Activated T-helper 1 cell treated with Interleukin-2 at 50 U/mL for 16 hours (primary cell): ENCODE results near the gene PATZ1.
"Not testable (repeated sequence)": the region's sequence is repeated elsewhere in the genome, so short reads cannot be mapped to it uniquely, and the experiment has no call there.

Experiments used
- DNase-seq: peaks from one replicate; pipeline ENCODE4 v3.0.0-alpha.2; 2020; ENCODE audit warnings: low read depth

PATZ1 gene

GRCh38 chr22:31346255-31346732, at the start of gene PATZ1:
PATZ1 (minus strand) TSS chr22:31346346; CDS start chr22:31345602, 744 bp downstream.
- DNase-seq, result peak; percentile 67

- DNase-seq, result no peak
Observed at GRCh38 chr22:31394326-31394725, 48.2 kb upstream of the PATZ1 start.

- DNase-seq, result no peak
Observed at GRCh38 chr22:31393893-31394292, 47.7 kb upstream of the PATZ1 start.

GRCh38 chr22:31378651-31379050, 32.5 kb upstream of the PATZ1 start:
- DNase-seq, result not testable (repeated sequence)

GRCh38 chr22:31378123-31378522, 32.0 kb upstream of the PATZ1 start:
- DNase-seq, result no peak

- no peak for DNase-seq
Observed at GRCh38 chr22:31377612-31378011, 31.5 kb upstream of the PATZ1 start.

GRCh38 chr22:31367426-31367825, 21.3 kb upstream of the PATZ1 start:
- no peak for DNase-seq

GRCh38 chr22:31363885-31364465, 17.8 kb upstream of the PATZ1 start:
- no peak for DNase-seq

- no peak for DNase-seq
Observed at GRCh38 chr22:31361743-31362142, 15.6 kb upstream of the PATZ1 start.

- no peak for DNase-seq
Observed at GRCh38 chr22:31360029-31360428, 13.9 kb upstream of the PATZ1 start.

GRCh38 chr22:31354515-31354914, 8.4 kb upstream of the PATZ1 start:
- no peak for DNase-seq

GRCh38 chr22:31350410-31350863, 4.3 kb upstream of the PATZ1 start:
- DNase-seq, result no peak

GRCh38 chr22:31349960-31350359, 3.8 kb upstream of the PATZ1 start:
- DNase-seq, result no peak

- no peak for DNase-seq
Observed at GRCh38 chr22:31348766-31349165, 2.6 kb upstream of the PATZ1 start.

- DNase-seq, result not testable (repeated sequence)
Observed at GRCh38 chr22:31348009-31348337, 1.8 kb upstream of the PATZ1 start.

GRCh38 chr22:31347251-31348008, 1.3 kb upstream of the PATZ1 start:
- peak; percentile 24 for DNase-seq

- peak; percentile 39 for DNase-seq
Observed at GRCh38 chr22:31346733-31347250, 646 bp upstream of the PATZ1 start.

- peak; percentile 87 for DNase-seq
Observed at GRCh38 chr22:31345331-31346254, 553 bp downstream of the PATZ1 start.

- DNase-seq, result peak; percentile 3
Observed at GRCh38 chr22:31344578-31345330, 1.4 kb downstream of the PATZ1 start.

- DNase-seq, result no peak
Observed at GRCh38 chr22:31344256-31344577, 1.9 kb downstream of the PATZ1 start.
